Suprapubic skin (tissue), 4 donors: ENCODE data around the gene CLMP.

Experiments used
- EP300 ChIP-seq: sonication (generic); formaldehyde crosslinking; IDR thresholded peaks from one replicate; pipeline ENCODE4 v1.6.1; 2017; ENCODE audit warnings: antibody characterized with exemption
- POLR2A ChIP-seq, 2 donors: fragments of 450-650 bp; IDR thresholded peaks; one replicate each; pipeline ENCODE4 v1.6.1; 2017; ENCODE audit warnings: antibody characterized with exemption in 2 of 2, mild to moderate bottlenecking in 2 of 2, moderate library complexity in 2 of 2
- POLR2AphosphoS5 ChIP-seq, 3 donors: sonication (generic); formaldehyde crosslinking; IDR thresholded peaks; one replicate each; pipeline ENCODE4 v1.6.1; 2017; ENCODE audit warnings: antibody characterized with exemption in 3 of 3
- TF ChIP-seq, protein P1 (sequence below), 2 donors: fragments of 200-600 bp in 1 of 2; fragments of 450-650 bp in 1 of 2; sonication (generic) in 1 of 2; IDR thresholded peaks; one replicate each; pipeline ENCODE4 v1.5.1; 2016 to 2019; ENCODE audit warnings: antibody characterized with exemption in 2 of 2, mild to moderate bottlenecking in 1 of 2, moderate library complexity in 1 of 2

- TF ChIP-seq, protein P1, sequence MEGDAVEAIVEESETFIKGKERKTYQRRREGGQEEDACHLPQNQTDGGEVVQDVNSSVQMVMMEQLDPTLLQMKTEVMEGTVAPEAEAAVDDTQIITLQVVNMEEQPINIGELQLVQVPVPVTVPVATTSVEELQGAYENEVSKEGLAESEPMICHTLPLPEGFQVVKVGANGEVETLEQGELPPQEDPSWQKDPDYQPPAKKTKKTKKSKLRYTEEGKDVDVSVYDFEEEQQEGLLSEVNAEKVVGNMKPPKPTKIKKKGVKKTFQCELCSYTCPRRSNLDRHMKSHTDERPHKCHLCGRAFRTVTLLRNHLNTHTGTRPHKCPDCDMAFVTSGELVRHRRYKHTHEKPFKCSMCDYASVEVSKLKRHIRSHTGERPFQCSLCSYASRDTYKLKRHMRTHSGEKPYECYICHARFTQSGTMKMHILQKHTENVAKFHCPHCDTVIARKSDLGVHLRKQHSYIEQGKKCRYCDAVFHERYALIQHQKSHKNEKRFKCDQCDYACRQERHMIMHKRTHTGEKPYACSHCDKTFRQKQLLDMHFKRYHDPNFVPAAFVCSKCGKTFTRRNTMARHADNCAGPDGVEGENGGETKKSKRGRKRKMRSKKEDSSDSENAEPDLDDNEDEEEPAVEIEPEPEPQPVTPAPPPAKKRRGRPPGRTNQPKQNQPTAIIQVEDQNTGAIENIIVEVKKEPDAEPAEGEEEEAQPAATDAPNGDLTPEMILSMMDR (IDR thresholded peaks at IDR 0.05), result no peak
- TF ChIP-seq POLR2AphosphoS5 (IDR thresholded peaks at IDR 0.05) (no peak), EP300 (no peak), POLR2A (IDR thresholded peaks at IDR 0.05) (no peak)
Measured at GRCh38 chr11:123187248-123187647, 7.8 kb downstream of the CLMP start.
